NK-92 (cell line): ENCODE measurements around the gene FETUB.
"Not testable (repeated sequence)": the region's sequence is repeated elsewhere in the genome, so short reads cannot be mapped to it uniquely, and the experiment has no call there.

Source experiments
- DNase-seq: peaks from one replicate; lab custom pipeline; 2025; ENCODE audit not compliant: unreplicated experiment; lab: John Stamatoyannopoulos, UW

Gene FETUB

GRCh38 chr3:186613637-186614265 lies 26.4 kb upstream of the FETUB start:
- DNase-seq = no peak

GRCh38 chr3:186614266-186614596 lies 26.0 kb upstream of the FETUB start:
- no peak for DNase-seq

GRCh38 chr3:186614597-186615483 lies 25.4 kb upstream of the FETUB start:
- DNase-seq = no peak

- DNase-seq = no peak
Observed at GRCh38 chr3:186616299-186616617, 23.9 kb upstream of the FETUB start.

- no peak for DNase-seq
Observed at GRCh38 chr3:186617036-186617946, 22.9 kb upstream of the FETUB start.

- no peak for DNase-seq
Observed at GRCh38 chr3:186618318-186618938, 21.8 kb upstream of the FETUB start.

GRCh38 chr3:186619787-186620212 lies 20.4 kb upstream of the FETUB start:
- no peak for DNase-seq

GRCh38 chr3:186620213-186621092 lies 19.7 kb upstream of the FETUB start:
- DNase-seq = no peak

- no peak for DNase-seq
Observed at GRCh38 chr3:186621894-186622650, 18.1 kb upstream of the FETUB start.

- no peak for DNase-seq
Observed at GRCh38 chr3:186622651-186623310, 17.4 kb upstream of the FETUB start.

- DNase-seq = no peak
Observed at GRCh38 chr3:186624598-186624997, 15.6 kb upstream of the FETUB start.

- no peak for DNase-seq
Observed at GRCh38 chr3:186625600-186626042, 14.6 kb upstream of the FETUB start.

- DNase-seq = no peak
Observed at GRCh38 chr3:186626254-186626847, 13.8 kb upstream of the FETUB start.

- DNase-seq = no peak
Observed at GRCh38 chr3:186627852-186628414, 12.3 kb upstream of the FETUB start.

GRCh38 chr3:186628756-186629155 lies 11.4 kb upstream of the FETUB start:
- no peak for DNase-seq

- DNase-seq = no peak
Observed at GRCh38 chr3:186630950-186631641, 9.1 kb upstream of the FETUB start.

GRCh38 chr3:186633481-186633880 lies 6.7 kb upstream of the FETUB start:
- no peak for DNase-seq

GRCh38 chr3:186634207-186634606 lies 6.0 kb upstream of the FETUB start:
- DNase-seq = not testable (repeated sequence)
